Suprapubic skin (tissue), 4 donors: Measurements from ENCODE around the gene PACRG. TPM values are rescaled to one million over a fixed set of nuclear protein-coding genes. Genes with fewer than 3 reads are reported as not detected.
"Not testable (repeated sequence)": the region's sequence is repeated elsewhere in the genome, so short reads cannot be mapped to it uniquely, and the experiment has no call there.

Experiments
- DNase-seq, 2 donors: peaks; one replicate each; pipeline ENCODE4 v3.0.0-alpha.2; 2019; ENCODE audit warnings: low spot score in 2 of 2
- H3K27ac ChIP-seq: fragments of 200-600 bp; sonication (generic); one replicate; pipeline ENCODE4 v1.5.1; 2019
- H3K27me3 ChIP-seq: fragments of 200-600 bp; sonication (generic); one replicate; pipeline ENCODE4 v1.5.1; 2019
- H3K36me3 ChIP-seq: fragments of 200-600 bp; sonication (generic); one replicate; pipeline ENCODE4 v1.5.1; 2019
- H3K4me1 ChIP-seq: fragments of 200-600 bp; sonication (generic); one replicate; pipeline ENCODE4 v1.5.1; 2019
- H3K4me3 ChIP-seq: fragments of 200-600 bp; sonication (generic); one replicate; pipeline ENCODE4 v1.5.1; 2019; ENCODE audit warnings: mild to moderate bottlenecking
- H3K9me3 ChIP-seq: fragments of 200-600 bp; sonication (generic); one replicate; pipeline ENCODE4 v1.5.1; 2019
- CTCF ChIP-seq, 2 donors: fragments of 200-600 bp in 1 of 2; fragments of 450-650 bp in 1 of 2; sonication (generic) in 1 of 2; IDR thresholded peaks; one replicate each; pipeline ENCODE4 v1.5.1; 2016 to 2019; ENCODE audit warnings: antibody characterized with exemption in 2 of 2, mild to moderate bottlenecking in 1 of 2, moderate library complexity in 1 of 2
- EP300 ChIP-seq: sonication (generic); formaldehyde crosslinking; IDR thresholded peaks from one replicate; pipeline ENCODE4 v1.6.1; 2017; ENCODE audit warnings: antibody characterized with exemption
- POLR2A ChIP-seq, 2 donors: fragments of 450-650 bp; IDR thresholded peaks; one replicate each; pipeline ENCODE4 v1.6.1; 2017; ENCODE audit warnings: antibody characterized with exemption in 2 of 2, mild to moderate bottlenecking in 2 of 2, moderate library complexity in 2 of 2
- POLR2AphosphoS5 ChIP-seq, 3 donors: sonication (generic); formaldehyde crosslinking; IDR thresholded peaks; one replicate each; pipeline ENCODE4 v1.6.1; 2017; ENCODE audit warnings: antibody characterized with exemption in 3 of 3
- WGBS: methylation state at CpG from one replicate; pipeline ENCODE4 v1.1.5; 2018; 5-methylcytosine and 5-hydroxymethylcytosine counted together
- total RNA-seq, 4 donors: library from RNA; depleted of rRNA; stranded (reverse); fragments of >200 nt; gene quantifications; one replicate each; pipeline ENCODE4 v1.1.0, GENCODE V29; 2016

The PACRG gene
- total RNA-seq, 4 donors from 2014 or later, result 1.1 to 2.3 (median 2.0) TPM

DNA sequence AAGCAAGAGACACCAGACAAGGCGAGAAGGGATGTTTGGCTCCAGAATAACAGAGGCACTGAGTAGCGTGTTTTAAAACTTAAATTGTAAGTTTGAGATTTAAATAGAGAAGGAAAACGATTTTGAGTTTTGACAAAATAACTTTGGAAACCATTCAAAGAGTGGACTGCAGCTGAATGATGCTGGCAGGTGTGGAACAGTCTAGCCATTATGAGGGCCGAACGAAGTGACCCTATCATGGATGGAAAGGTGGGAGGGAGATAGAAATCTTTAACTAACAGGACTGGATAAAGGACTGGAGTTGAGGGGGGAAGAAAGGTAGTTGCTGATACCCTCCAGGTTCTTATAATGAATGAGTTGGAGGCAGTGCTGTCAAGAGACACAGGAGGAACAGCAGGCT, 248.4 kb downstream of the PACRG start:
- Histone ChIP-seq H3K27me3 (no peaks in the 10 kb centered on the region), H3K9me3 (no peaks in the 10 kb centered on the region), H3K27ac (no peak overlapping the region), H3K4me3 (no peak overlapping the region), H3K4me1 (no peaks in the 10 kb centered on the region), H3K36me3 (no peaks in the 10 kb centered on the region)
- TF ChIP-seq POLR2AphosphoS5 (IDR thresholded peaks at IDR 0.05), result no peak
- no peak for TF ChIP-seq POLR2A (IDR thresholded peaks at IDR 0.05)
- TF ChIP-seq CTCF (IDR thresholded peaks at IDR 0.05), result no peak
- TF ChIP-seq EP300, result no peak
- DNase-seq, result no peak
- 83% methylated on average over 5 of the region's 5 CpGs for WGBS

- H3K9me3 ChIP-seq, H3K27ac ChIP-seq, DNase-seq, H3K27me3 ChIP-seq, H3K4me3 ChIP-seq, H3K4me1 ChIP-seq, H3K36me3 ChIP-seq: not testable (repeated sequence)
- 92% methylated on average over 1 of the region's 1 CpG for WGBS
Observed at GRCh38 chr6:162983234-162983633, 255.5 kb downstream of the PACRG start.

DNA sequence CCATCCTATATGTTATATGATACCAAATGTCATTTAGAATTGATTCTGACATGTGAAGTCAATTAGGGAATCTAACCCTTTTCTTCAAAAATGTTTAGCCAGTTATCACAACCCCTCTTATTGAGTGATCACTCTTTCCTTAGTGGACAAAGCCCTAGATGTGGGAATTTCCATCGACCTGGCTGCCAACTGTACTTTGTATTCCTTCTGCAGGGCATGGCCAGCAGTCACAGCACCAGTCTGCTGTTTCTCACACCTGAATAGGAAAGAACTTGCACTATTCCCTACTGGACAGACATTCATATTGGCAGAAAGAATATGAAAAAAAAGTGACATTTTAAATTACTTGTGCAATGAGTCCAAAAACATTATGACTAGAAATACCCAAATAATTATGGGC, 271.0 kb downstream of the PACRG start:
- Histone ChIP-seq H3K36me3 (no peaks in the 10 kb centered on the region), H3K27me3 (no peaks in the 10 kb centered on the region), H3K27ac (no peak overlapping the region), H3K9me3 (no peaks in the 10 kb centered on the region), H3K4me3 (no peak overlapping the region), H3K4me1 (no peaks in the 10 kb centered on the region)
- DNase-seq, result no peak
- TF ChIP-seq CTCF (IDR thresholded peaks at IDR 0.05) (no peak), EP300 (no peak), POLR2AphosphoS5 (IDR thresholded peaks at IDR 0.05) (no peak), POLR2A (IDR thresholded peaks at IDR 0.05) (no peak)
- 72% methylated on average over 1 of the region's 1 CpG for WGBS

DNA sequence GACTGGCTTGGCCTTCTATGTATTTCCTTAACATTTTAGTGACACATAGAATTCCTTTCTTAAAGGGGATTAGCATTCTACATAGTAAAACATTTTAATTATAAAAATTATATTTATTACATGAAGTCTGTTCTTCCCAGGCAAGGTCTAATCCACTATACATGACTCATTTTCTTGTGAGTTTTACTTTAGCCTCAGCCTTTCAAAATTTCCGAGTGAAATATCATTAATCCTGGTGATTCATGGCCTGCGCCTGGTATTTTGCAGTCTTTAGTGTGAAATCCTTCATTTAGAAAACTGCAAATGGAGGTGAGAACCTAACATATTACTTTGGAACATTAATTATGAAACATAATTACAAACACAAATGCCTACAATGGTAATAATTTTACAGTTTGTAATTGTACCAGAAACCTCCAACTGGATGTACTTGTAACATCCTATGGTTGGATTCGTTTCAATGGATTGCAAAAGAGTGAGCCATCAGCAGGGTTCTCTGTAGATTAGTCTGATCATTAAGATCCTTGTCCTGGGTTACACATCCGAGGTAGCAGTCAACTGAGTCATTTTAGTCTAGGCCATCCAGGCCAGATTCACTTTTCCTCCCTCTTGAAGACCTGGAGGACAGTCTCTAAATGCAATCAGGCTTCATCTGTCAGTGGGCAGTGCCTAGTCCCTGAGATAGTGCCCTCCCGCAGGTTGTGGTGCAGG, 272.0 kb downstream of the PACRG start:
- DNase-seq, result no peak
- Histone ChIP-seq H3K4me1 (no peaks in the 10 kb centered on the region), H3K4me3 (no peak overlapping the region), H3K9me3 (no peaks in the 10 kb centered on the region), H3K27me3 (no peaks in the 10 kb centered on the region), H3K36me3 (no peaks in the 10 kb centered on the region), H3K27ac (no peak overlapping the region)
- 85% methylated on average over 5 of the region's 5 CpGs for WGBS
- TF ChIP-seq POLR2A (IDR thresholded peaks at IDR 0.05) (no peak), POLR2AphosphoS5 (IDR thresholded peaks at IDR 0.05) (no peak), EP300 (no peak), CTCF (IDR thresholded peaks at IDR 0.05) (no peak)

DNA sequence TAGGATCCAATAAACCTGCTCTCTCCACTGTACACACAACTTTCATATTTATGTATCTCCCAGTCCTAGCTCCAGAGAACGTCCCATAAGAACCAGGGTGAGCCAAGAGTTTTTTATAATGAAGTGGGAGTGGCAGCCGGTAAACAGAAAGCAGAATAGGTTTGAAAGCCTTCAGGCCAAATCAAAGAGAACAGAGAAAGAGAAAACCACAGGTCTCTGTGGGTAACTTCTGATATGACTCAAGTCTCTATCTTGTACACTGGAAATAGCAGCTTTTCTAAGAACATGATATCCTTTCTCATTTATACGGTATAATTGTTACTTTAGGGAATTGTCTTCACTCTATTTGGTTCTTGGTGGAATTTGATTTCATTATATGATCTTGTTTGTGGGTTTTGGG, 273.6 kb downstream of the PACRG start:
- H3K4me3 ChIP-seq, result no peak overlapping the region
- no peak for TF ChIP-seq CTCF (IDR thresholded peaks at IDR 0.05)
- no peak for TF ChIP-seq POLR2AphosphoS5 (IDR thresholded peaks at IDR 0.05)
- no peak for TF ChIP-seq EP300
- TF ChIP-seq POLR2A (IDR thresholded peaks at IDR 0.05), result no peak

DNA sequence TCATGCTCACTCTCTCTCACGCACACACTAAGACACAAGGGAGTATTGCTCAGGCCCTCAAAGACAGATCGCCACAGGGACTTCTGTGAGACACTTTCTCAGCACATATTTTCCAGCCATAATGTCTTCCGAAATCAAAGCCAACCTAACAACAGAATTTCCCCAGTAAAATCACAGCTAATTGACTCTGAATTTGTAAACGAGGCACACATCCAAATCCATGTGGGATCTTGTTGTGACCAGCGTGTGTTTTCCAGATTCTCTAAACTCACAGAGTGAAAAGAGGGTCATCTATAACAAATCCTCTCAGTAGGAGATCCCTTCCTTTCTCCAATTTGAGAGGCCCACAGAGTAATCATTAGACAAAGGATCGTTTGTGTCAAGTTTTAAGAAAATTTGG, 280.4 kb downstream of the PACRG start:
- TF ChIP-seq POLR2A (IDR thresholded peaks at IDR 0.05) (no peak), EP300 (no peak), POLR2AphosphoS5 (IDR thresholded peaks at IDR 0.05) (no peak), CTCF (IDR thresholded peaks at IDR 0.05) (no peak)
- 72% methylated on average over 6 of the region's 6 CpGs for WGBS
- Histone ChIP-seq H3K27ac (no peak overlapping the region), H3K9me3 (no peaks in the 10 kb centered on the region), H3K4me1 (no peaks in the 10 kb centered on the region), H3K4me3 (no peak overlapping the region), H3K27me3 (no peaks in the 10 kb centered on the region), H3K36me3 (no peaks in the 10 kb centered on the region)
- DNase-seq, result no peak

More for the DNA sequence above, 273.6 kb downstream of the PACRG start:
- Histone ChIP-seq H3K27ac (no peak overlapping the region), H3K4me1 (no peaks in the 10 kb centered on the region), H3K36me3 (no peaks in the 10 kb centered on the region), H3K27me3 (no peaks in the 10 kb centered on the region), H3K9me3 (no peaks in the 10 kb centered on the region)
- 43% methylated on average over 3 of the region's 3 CpGs for WGBS
- DNase-seq, result no peak
